ENCODE data around the gene VAPA. TPM values are rescaled to one million over a fixed set of nuclear protein-coding genes. Genes with fewer than 3 reads are reported as not detected.

VAPA gene
- total and polyA plus RNA-seq, 2 donors, result 158 to 210 TPM

- no peak for DNase-seq (ENCODE audit: low read depth in 6 of 9, low spot score in 9 of 9)
- WGBS, result 95% methylated on average over 7 of the region's 7 CpGs
- Histone ChIP-seq H3K27ac (ENCODE audit: low read depth in 1 of 2, low read length in 1 of 2) (no peak overlapping the region), H3K9me3 (ENCODE audit: control insufficient read depth in 2 of 2, insufficient read depth in 1 of 2, low read length in 1 of 2) (no peaks in the 10 kb centered on the region), H3K4me1 (ENCODE audit: control insufficient read depth in 2 of 2, insufficient read depth in 2 of 2, low read length in 2 of 2) (no peaks in the 10 kb centered on the region), H3K4me3 (ENCODE audit: low read length in 2 of 2) (no peak overlapping the region), H3K36me3 (ENCODE audit: control insufficient read depth in 2 of 2, insufficient read depth in 2 of 2, low read length in 1 of 2) (no peaks in the 10 kb centered on the region), H3K27me3 (ENCODE audit: control insufficient read depth in 2 of 2, insufficient read depth in 1 of 2, low read length in 1 of 2) (no peaks in the 10 kb centered on the region)
Observed at GRCh38 chr18:10003866-10004265, 90.0 kb downstream of the VAPA start.

DNA sequence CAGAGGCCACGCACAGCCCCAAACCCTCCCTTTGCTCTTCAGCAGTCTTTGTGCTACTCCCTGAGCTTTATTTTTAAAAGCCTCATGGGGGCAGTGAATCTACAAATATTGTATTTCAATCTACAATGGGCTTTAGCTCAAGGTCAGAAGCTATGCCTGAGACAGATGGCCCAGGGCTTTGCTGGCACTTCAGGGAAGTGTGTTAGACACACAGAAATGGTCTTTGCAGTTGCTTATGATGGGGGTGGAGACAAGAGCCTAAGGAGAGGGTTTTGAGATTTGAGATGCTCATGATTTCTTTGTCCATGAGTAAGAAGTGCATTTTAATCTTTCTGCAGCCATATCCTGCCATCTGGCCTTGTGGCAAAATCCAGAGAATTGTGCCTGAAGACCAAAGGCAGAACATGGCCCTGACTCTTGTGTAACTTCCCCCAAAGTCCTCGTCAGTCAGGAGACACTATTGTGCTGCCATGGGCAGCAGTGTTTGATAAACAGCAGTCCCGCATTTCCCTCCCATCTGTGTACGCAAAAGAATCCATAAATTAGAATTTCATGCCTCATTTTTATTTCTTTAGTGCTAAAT, 92.6 kb downstream of the VAPA start:
- Histone ChIP-seq H3K27ac (ENCODE audit: low read depth in 1 of 2, low read length in 1 of 2) (no peak overlapping the region), H3K9me3 (ENCODE audit: control insufficient read depth in 2 of 2, insufficient read depth in 1 of 2, low read length in 1 of 2) (no peaks in the 10 kb centered on the region), H3K36me3 (ENCODE audit: control insufficient read depth in 2 of 2, insufficient read depth in 2 of 2, low read length in 1 of 2) (no peaks in the 10 kb centered on the region), H3K27me3 (ENCODE audit: control insufficient read depth in 2 of 2, insufficient read depth in 1 of 2, low read length in 1 of 2) (no peaks in the 10 kb centered on the region), H3K4me3 (ENCODE audit: low read length in 2 of 2) (no peak overlapping the region), H3K4me1 (ENCODE audit: control insufficient read depth in 2 of 2, insufficient read depth in 2 of 2, low read length in 2 of 2) (no peaks in the 10 kb centered on the region)
- DNase-seq (ENCODE audit: low read depth in 6 of 9, low spot score in 9 of 9), result no peak
- WGBS, result 91% methylated on average over 4 of the region's 4 CpGs

DNA sequence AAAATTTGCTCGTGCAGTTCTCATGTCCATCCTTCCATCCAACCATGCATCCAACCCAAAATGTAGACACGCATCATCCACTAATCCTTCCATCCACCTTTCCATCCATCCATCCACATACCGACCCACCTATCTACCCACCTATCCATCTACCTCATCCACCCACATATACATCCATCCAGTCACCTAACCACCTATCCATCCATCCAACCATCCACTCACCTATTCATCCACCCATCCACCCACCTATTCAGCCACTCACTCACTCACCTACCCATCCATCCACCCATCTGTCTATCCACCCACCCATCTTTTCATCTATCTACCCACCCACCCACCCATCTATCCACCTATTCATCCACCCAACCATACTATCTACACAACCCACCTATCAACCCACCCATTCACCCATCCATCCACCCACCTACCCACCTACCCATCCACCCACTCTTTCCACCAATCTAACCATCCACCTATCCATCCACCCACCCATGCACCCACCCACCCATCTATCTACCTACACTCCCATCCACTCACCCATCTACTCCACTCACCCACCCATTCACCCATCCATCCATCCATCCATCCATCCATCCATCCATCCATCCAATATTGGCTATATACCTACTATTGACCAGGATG, 94.3 kb downstream of the VAPA start:
- WGBS, result 99% methylated on average over 3 of the region's 3 CpGs
- Histone ChIP-seq H3K36me3 (ENCODE audit: control insufficient read depth in 2 of 2, insufficient read depth in 2 of 2, low read length in 1 of 2) (no peaks in the 10 kb centered on the region), H3K27me3 (ENCODE audit: control insufficient read depth in 2 of 2, insufficient read depth in 1 of 2, low read length in 1 of 2) (no peaks in the 10 kb centered on the region), H3K4me3 (ENCODE audit: low read length in 2 of 2) (no peak overlapping the region), H3K4me1 (ENCODE audit: control insufficient read depth in 2 of 2, insufficient read depth in 2 of 2, low read length in 2 of 2) (no peaks in the 10 kb centered on the region), H3K9me3 (ENCODE audit: control insufficient read depth in 2 of 2, insufficient read depth in 1 of 2, low read length in 1 of 2) (no peaks in the 10 kb centered on the region), H3K27ac (ENCODE audit: low read depth in 1 of 2, low read length in 1 of 2) (no peak overlapping the region)
- no peak for DNase-seq (ENCODE audit: low read depth in 6 of 9, low spot score in 9 of 9)

Other genes starting within 250 kb of the VAPA start
- gene RAB31, start 205.7 kb upstream of the VAPA start, total RNA-seq, result 10.1 TPM
- 17.8 TPM for gene RAB31, start 205.7 kb upstream of the VAPA start, polyA plus RNA-seq
- not detected for gene TXNDC2, start 28.0 kb upstream of the VAPA start, total RNA-seq
- gene TXNDC2, start 28.0 kb upstream of the VAPA start, polyA plus RNA-seq, result 0.02 TPM